Inflammatory macrophage (primary cell): ENCODE data around the gene SMAP2.

Experiments
- DNase-seq, 2 donors: peaks; one replicate each; pipeline ENCODE4 v3.0.0-alpha.2; 2020 to 2022

Gene SMAP2

GRCh38 chr1:40391688-40392145 is 18.2 kb downstream of the SMAP2 start:
- DNase-seq, result no peak

DNA sequence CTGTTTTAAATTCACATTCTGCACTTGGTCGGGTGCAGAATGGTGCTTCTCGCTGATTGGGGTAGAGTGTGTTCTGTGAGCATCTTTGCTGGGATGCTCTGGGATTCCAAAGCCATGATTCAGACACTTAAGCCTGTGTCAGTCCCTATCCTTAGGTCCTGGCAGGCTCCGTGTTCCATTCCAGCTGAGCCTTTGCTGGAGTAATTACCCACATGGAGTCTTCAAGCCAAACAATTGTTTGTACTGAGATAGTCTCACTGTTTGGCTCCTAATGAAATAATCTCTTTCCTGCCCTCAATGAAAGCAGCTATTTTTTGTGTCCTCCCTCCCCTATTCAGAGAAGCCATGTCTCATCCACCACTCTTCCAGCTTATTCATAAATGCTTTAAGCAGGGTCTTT is 18.7 kb downstream of the SMAP2 start:
- no peak for DNase-seq

DNA sequence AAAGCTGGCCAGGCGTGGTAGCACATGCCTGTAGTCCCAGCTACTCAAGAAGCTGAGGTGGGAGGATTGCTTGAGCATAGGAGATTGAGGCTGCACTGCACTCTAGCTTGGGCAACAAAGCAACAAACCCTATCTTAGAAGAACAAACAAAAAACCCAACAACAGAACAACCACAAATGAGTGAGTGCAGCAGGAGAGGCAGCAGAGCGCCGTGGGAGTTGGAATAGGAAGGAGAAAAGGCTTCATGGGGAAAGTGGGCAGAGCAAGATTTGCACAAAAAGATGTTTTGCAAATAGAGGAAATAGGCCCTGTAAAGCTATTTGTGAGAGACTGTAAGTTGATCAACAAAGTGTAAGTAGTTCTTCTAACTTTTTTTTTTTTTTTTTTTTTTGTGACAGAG is 19.6 kb downstream of the SMAP2 start:
- peak; percentile 93 to 94 for DNase-seq

- peak; percentile 59 to 76 for DNase-seq
Observed at GRCh38 chr1:40394491-40395172, 21.1 kb downstream of the SMAP2 start.

GRCh38 chr1:40395190-40396175 is 22.0 kb downstream of the SMAP2 start:
- DNase-seq, result no peak

- peak; percentile 88 to 95 for DNase-seq
Observed at GRCh38 chr1:40396420-40396819, 22.9 kb downstream of the SMAP2 start.

- peak in 1 of 2 donors; percentile 37 for DNase-seq
Observed at GRCh38 chr1:40397258-40397657, 23.7 kb downstream of the SMAP2 start.

- peak in 1 of 2 donors; percentile 24 for DNase-seq
Observed at GRCh38 chr1:40399984-40400704, 26.6 kb downstream of the SMAP2 start.

DNA sequence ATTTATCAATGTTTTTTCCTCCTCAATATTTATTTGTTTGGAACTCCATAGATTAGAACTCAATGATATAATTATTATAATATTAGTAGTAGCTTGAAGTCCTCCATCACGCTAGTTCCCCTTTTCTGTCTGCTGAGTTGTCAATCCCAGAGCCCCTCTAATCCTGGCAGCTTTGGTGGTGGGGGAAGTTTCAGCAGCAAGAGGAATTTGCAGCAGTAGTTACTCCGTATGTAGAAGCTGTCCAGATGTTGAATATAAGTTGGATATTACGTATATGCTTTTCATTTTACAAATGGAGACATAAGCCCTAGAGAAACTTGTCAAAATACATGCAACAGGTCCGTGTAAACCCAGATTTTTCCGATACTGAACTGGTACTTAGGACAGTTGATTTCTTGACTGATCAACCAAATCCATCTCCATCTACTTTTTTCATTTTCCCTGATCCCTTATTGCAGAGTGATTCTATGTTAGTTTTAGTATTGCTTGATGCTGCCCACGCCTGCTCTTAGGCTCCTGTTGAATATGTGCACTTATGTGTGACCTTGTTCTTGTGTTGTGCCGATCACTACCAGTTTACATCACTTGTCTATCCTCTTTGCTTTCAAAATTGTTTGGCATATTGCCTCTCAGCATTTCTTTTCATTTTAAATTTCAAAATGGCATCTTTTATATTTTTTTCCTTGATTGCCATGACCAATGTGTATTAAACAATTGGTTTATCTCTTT is 28.1 kb downstream of the SMAP2 start:
- no peak for DNase-seq

GRCh38 chr1:40404670-40405462 is 31.3 kb downstream of the SMAP2 start:
- DNase-seq, result peak; percentile 61 to 69

GRCh38 chr1:40405812-40406211 is 32.3 kb downstream of the SMAP2 start:
- no peak for DNase-seq

DNA sequence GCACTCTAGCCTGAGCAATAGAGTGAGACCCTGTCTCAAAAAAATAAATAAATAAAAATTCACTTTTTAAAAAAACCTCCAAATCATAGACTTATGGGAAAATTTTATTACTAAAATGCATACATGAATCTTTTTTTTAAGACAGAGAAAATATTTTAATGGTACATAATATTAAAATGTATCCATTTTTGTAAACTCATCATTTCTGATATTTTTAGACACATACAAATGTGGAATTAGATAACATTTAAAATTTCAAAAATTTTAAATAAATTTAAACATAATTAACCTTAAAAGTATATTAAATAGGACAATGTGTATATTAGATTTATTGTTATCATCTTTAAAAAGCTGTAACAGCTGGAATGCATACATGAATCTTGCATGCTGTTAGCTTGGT is 33.9 kb downstream of the SMAP2 start:
- DNase-seq, result no peak

DNA sequence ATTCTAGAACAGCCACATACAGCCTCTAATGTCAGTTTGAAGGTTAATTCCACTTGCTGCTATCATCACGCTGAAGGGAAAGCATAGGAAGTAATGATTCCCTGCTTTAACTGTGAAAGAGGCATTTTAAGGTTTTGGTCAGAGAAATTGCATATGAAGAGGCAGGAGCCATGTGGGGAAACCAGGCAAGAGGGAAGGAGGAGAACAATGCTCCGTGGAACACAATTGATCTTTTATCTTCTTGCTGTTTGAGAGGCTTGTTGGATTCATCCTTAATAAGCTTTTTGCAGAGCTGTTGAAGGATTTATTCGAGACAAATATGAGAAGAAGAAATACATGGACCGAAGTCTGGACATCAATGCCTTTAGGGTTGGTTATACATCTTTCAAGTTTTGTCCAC is 35.9 kb downstream of the SMAP2 start:
- no peak for DNase-seq

DNA sequence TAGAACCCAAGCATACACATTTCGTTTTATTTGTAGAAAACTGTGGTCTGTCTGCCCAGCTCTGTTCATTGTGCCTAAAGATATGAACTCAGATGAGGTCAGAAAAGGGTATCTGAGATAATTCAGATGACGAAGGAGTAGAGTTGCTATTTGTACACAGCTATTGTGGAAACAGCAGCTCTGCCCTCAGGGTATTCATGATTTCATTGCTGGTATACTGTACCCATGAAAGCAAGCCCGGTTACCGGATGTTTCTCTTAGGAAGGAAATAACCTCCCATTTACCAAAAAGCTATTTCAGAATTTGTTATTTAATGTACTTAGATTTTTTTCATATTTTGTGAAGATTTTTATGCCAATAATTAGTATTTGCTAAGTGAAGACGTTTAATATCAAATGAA is 37.8 kb downstream of the SMAP2 start:
- no peak for DNase-seq

- DNase-seq, result no peak
Observed at GRCh38 chr1:40411843-40412242, 38.3 kb downstream of the SMAP2 start.

- DNase-seq, result no peak
Observed at GRCh38 chr1:40413527-40414252, 40.2 kb downstream of the SMAP2 start.

GRCh38 chr1:40414331-40414730 is 40.8 kb downstream of the SMAP2 start:
- no peak for DNase-seq

- no peak for DNase-seq
Observed at GRCh38 chr1:40416709-40417108, 43.2 kb downstream of the SMAP2 start.

DNA sequence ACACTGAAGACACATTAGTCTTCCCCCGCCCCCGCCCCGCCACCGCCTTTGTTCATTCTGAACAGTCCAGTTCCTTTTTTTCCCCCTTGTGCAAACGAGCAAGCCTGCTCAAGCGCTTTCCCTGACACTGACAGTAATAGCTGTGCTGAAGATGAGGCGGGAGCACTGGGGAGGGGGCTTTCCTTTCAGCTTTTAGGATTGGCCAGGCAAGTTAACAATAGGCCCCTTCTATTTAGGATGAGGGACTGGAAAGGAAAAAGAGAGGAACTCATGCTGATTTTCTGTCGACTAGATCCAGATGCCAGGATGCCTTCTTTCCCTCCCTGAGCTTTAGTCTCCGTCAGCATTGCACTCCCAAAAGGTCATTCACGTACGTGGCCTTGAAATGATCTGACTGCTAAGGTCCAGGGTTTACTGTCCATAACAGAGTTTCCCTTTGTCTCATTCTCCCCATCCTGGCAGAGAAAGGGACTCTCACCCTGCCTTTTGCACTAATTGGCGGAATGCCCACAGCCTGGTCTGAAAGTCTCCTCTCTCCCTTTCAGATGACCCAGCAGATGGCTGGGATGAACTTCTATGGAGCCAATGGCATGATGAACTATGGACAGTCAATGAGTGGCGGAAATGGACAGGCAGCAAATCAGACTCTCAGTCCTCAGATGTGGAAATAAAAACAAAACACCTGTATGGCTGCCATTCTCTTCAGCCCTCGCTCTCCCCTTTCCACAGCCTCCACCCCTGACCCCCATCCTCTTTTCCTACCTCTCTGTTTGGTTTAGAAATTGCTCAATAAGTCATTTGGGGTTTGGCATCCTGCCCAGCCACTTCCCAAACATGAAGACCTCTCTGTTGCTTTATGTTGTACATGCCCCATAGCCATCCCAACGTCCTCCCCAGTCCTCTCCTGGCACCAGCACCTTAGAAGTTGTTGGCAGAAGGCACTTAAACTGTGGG is 48.2 kb downstream of the SMAP2 start:
- DNase-seq, result peak; percentile 70 to 78
